HG02763 (cell line): ENCODE results near the gene AIRE.
"Not testable (repeated sequence)": the region's sequence is repeated elsewhere in the genome, so short reads cannot be mapped to it uniquely, and the experiment has no call there.

Experiments used
- ATAC-seq: cut with Tn5 transposase; IDR thresholded peaks from one replicate; pipeline ENCODE4 v1.9.1; 2021; ENCODE audit warnings: mild to moderate bottlenecking, moderate library complexity; ENCODE audit not compliant: unreplicated experiment

AIRE gene

DNA sequence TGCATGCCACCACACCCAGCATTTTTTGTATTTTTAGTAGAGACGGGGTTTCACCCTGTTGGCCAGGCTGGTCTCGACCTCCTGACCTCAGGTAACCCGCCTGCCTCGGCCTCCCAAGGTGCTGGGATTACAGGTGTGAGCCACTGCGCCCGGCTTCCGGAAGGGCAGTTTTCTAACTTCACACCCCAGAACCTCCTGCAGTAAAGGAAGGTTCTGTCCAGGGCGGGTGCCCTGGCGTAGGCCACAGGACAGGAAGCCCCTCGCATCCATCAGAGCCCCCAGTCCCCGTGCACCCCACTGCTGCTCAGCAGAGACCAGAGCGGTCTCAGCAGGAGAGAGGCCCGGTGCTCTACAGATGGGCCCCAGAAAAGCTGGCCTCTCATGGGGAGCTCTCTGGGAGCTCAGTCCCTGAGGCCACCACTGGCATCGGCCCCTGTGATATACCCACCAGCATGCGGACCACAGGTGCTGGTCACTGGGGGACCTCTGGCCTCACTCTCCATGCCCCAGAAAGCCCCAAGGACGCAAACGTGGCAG is 19.9 kb upstream of the AIRE start:
- ATAC-seq, result no peak

DNA sequence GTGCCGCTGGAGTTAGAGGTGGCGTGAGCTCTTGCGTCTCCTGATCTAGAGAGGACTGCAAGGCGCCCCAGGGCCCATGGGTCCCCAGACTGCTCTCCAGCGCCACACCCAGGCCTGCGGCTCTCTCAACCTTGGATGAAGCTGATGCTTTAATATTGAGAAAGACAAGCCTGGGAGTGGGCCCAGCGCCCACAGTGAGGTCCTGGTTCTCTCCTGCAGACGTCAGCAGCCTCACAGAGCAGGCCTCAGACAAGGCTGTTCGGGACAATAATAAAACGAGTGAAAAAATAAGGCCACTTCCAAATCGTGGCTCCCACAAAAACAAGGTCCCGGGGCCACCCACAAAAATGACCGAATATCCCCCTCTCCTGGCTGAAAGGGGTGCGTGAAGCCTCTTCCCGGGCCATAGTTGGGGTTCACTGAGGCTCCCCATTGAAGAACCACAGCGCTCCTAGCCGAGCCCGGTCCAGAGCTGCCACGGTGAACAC is 18.0 kb upstream of the AIRE start:
- ATAC-seq, result no peak

DNA sequence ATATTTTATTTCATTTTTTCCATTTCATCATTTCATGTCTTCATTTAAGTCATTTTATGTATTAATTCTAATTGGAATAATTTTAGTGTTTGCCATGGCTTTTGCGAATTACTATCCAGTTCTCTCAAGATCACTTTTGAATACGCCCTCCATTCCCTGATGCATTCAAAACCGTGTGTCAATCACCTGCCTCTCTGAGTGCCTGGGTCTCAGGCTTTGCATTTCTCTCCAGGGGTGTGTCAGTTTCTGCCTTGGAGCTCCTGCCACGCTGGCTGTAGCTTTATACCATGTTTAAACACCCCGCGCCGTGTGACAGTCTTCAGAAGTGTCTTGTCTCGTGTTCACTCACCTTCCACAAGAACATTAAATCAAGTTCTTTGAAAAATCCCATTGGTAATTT is 16.6 kb upstream of the AIRE start:
- no peak for ATAC-seq

DNA sequence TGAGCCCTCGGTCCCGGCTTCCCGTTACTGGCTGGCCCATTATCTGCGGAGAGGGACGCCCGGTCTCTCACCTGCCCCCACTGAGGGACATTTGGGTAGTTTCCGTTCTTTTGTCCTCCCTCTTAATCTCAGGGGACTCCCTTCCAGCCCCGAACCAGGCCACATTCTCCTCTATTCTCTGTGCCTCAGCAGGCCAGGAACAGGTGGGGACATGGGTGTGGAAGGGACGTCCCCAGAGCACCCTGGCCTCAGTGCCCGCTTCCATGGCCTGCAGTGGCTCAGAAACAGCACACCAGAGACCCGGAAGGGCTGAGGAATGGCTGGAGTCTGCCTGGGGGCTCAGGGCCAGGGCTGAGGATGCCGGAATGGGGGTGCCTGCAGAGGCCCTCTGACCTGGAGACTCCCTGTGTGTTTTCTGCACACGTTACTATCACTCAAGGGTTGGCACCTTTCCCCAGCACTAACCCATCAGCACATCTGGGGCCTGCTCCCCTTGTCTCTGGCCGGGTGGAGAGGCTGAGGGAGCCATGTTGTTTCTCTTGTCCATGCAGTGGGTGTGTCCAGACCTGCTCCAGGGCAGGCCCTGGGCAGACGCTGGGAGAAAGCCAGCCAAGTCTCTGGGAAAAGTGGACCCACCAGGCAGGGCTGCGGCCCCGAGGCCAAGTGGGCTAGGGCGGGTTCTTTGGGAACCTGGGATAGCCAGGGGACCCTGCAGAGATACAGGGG is 14.0 kb upstream of the AIRE start:
- no peak for ATAC-seq

GRCh38 chr21:44272284-44272858 is 13.3 kb upstream of the AIRE start:
- no peak for ATAC-seq

DNA sequence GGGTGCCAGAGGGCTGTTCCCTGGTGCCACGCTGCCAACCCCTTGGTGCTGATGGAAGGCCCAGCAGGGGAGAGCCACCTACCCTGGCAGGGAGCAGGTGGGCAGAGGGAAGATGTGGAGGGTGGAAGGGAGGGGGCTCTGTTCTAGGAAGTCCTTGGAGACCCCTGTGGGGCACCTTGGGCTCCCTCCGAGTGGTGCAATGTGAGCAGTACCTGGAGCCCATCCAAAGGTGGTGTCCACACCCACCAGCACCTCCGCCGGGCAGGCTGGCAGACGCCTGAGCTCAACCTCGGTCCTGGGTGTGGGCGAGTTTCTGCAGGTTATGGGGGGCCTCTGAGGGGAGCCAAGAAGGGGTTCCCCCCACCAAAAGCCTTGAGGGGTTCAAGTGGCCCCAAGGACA is 12.6 kb upstream of the AIRE start:
- ATAC-seq, result no peak

GRCh38 chr21:44275041-44275440 is 10.6 kb upstream of the AIRE start:
- no peak for ATAC-seq

DNA sequence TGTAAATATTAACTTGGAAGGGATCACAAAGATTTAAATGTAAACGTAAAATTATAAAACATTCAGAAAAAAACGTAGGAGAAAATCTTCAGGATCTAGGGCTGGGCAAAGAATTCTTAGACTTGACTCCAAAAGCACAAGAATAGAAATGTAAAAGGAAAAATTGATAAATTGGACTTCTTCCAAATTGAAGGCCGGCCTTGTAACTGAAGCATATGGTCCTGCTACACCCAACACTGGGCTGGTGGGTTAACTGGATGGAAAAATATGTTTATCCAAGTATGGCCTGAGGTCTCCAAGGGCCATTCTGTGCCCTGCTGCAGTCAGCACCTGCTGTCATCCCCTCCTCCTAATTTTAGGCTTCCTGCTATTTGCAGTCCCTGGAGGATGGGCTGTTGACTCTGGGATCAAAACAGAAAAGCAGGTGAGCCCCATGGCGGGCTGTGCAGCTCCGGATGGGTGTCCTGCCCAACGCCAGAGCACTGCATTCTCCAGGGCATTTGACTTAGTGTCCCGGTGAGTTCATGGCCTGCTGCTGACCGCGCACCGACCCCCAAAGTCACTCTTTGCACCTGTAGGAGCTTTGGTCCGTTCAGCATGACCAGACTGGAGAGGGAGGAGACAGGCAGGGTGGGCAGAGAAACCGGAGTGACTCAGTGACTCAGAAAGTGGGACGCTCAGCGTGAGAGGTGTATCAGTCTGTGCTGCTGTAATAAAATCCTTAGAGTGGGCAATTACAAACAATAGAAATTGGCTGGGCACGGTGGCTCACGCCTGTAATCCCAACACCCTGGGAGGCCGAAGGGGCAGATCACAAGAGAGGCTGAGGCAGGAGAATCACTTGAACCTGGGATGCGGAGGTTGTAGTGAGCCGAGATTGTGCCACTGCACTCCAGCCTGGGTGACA is 6.1 kb upstream of the AIRE start:
- ATAC-seq, result no peak

GRCh38 chr21:44281801-44282200 is 3.9 kb upstream of the AIRE start:
- ATAC-seq, result no peak

DNA sequence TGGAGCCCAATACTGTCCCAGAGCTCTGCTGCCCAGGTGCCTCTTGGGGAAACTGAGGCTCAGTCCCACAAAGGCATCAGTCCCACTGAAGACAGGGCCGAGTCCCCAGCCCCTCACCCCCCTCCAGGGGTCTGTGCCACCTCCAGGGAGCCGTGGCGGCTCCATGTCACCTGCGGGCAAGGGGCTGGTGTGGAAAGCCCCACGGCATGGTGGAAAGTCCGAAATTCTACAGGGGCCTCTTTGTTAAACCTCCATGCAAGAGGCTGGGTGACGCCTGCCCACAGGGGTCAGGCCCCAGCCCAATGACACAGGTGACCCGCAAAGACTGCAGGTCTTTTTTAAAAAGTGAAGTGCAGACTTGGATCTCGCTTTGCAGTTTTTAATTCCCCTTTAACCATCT is 3.3 kb upstream of the AIRE start:
- ATAC-seq, result no peak

DNA sequence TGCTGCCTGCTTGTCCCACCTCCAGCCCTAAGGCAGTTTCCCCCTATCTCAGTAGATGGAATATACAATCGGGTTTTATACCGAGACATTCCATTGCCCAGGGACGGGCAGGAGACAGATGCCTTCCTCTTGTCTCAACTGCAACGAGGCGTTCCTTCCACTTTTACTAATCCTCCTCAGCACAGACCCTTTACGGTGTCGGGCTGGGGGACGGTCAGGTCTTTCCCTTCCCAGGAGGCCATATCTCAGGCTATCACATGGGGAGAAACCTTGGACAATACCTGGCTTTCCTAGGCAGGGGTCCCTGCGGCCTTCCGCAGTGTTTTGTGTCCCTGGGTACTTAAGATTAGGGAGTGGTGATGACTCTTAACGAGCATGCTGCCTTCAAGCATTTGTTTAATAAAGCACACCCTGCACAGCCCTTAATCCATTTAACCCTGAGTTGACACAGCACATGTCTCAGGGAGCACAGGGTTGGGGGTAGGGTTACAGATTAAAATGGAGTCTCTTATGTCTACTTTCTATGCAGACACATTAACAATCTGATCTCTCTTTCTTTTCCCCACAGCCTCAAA is 2.4 kb upstream of the AIRE start:
- ATAC-seq, result not testable (repeated sequence)

GRCh38 chr21:44283948-44284347 is 1.7 kb upstream of the AIRE start:
- ATAC-seq, result no peak

- no peak for ATAC-seq
Observed at GRCh38 chr21:44286086-44286715, 525 bp downstream of the AIRE start.

DNA sequence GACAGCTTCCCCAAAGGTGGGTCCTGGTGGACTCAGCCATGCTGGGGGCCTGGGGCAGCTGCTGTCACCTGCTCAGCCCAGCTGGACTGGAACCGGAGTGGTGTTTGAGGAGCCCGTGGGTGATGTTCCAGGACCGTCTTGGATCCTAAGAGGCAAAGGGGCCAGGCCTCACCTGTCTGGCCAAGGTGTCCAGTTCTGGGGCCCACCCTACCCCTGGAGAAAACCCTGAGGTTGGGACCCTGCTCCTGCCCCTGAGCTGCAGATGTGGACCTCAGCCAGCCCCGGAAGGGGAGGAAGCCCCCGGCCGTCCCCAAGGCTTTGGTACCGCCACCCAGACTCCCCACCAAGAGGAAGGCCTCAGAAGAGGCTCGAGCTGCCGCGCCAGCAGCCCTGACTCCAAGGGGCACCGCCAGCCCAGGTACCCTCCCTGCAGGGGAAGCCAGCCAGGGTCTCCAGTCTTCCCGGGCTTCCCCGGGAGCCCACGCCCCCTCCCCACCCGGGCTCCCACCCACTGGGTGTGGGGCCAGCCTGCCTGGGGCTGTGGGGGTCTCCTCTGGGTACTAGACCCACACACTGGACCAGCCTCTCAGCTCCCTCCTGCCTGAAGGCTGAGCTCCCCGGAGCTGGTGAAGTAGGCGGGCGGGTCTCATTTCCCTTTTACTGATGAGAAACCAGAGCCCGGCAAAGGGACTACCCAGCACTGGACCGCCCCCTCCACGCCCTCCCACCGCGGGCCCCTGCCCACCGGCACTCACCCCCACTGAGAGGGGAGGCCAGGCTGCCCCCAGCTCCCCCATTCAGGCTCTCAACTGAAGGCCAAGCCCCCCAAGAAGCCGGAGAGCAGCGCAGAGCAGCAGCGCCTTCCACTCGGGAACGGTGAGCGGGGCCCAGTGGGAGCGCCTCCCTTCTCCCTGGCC is 1.3 kb downstream of the AIRE start:
- ATAC-seq, result no peak

DNA sequence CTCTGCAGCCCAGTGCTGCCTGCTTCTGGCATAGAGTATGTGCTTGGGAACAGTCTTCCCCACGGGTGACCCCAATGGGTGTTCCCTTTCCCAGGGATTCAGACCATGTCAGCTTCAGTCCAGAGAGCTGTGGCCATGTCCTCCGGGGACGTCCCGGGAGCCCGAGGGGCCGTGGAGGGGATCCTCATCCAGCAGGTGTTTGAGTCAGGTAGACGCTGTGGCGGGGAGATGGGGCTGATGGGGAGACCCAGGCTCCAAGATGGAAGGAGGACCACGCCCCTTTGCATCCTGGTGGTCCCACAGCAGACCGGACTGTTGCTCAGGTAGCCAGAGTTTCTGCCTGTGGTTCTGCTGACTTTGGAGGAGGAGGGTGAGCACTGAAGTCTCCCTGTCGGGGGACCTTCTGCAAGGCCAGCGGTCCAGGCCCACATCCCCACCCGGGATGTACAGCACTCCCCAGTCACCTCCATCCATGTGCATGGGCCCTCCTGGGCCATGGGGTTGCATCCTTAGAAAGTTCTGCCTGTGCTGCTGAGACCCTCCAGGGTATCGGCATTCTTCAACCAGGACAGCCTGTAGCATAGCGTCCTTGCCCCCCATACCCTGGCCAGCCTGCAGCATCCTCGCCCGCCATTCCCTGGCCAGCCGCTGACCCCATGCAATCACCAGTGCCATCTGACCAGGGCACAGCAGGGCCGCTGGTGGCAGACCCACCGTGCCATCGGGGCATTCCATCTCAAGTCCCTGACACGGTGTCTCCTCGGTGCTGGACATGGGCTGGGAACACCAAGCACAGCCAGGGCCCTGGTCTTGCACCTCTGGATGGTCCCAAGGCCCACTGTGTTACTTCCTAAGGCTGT is 2.8 kb downstream of the AIRE start:
- ATAC-seq, result no peak

DNA sequence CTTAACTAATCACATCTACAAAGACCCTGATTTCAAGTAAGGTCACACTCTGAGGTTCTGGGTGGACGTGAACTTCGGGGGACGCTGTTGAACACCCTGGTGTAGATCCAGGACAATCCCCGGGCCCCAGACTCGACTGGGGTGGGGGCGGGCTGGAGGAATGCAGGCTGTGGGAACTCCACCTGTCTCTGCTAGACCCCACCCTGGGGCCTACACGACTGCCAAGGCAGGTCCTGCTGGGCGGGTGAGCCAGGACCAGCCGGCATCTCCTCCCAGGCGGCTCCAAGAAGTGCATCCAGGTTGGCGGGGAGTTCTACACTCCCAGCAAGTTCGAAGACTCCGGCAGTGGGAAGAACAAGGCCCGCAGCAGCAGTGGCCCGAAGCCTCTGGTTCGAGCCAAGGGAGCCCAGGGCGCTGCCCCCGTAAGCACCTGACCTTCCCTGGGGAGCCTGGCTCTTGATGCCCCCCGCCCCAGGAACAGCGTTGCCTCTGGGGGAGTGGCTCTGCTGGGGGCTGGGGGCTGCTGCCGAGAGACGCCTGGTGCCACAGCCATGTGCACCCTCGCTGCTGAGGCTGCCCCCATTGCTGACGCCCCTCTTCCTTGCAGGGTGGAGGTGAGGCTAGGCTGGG is 3.8 kb downstream of the AIRE start:
- ATAC-seq, result no peak

DNA sequence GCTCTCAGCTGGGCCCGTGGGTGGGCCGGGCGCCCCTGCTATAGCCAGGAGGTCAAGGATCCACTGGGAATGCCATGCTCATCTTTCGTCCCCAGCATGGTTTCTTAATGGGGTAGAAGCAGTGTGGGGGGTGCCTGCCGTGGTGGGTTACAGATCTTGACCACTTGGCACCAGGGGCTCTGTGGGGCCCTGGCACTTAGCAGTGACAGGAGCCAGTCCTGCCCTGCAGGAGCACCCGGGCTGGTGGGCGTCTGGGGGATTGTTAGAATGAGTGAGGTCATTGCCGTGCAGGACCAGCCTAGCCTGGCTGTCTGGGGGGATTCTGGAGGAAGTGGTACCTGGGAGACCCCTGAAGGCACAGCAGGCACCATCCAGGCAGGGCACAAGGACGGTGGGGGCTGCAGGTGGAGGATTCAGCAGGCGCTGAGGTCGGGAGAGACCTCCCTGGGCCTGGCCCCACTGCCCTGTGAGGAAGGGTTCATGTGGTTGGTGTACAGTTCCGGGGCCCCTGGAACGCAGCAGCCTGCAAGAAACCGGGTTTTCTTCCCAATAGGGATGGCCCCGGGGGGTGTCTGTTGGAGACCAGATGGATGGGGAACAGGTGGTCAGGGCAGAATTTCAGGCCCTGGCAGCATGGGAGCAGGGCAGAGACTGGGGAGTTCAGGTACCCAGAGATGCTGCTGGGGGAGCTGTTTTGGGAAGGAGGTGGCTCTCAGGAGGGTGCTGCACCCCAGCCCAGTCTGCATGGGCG is 4.8 kb downstream of the AIRE start:
- ATAC-seq, result no peak
